Stomach (tissue), 9 donors: ENCODE results near the gene EREG. TPM values are rescaled to one million over a fixed set of nuclear protein-coding genes. Genes with fewer than 3 reads are reported as not detected.

ENCODE experiments used
- DNase-seq, 2 donors: peaks; one replicate each; pipeline versions ENCODE4 v3.0.0 to v3.0.0-alpha.2; 2013 to 2019
- H3K27ac ChIP-seq, 5 donors: fragments of 200-600 bp in 4 of 5; sonication (generic) in 4 of 5; one replicate each; pipeline ENCODE4 v1.5.1; 2013 to 2019; ENCODE audit warnings: mild to moderate bottlenecking in 1 of 5, moderate library complexity in 1 of 5
- H3K27me3 ChIP-seq, 3 donors: fragments of 200-600 bp; sonication (generic); one replicate each; pipeline ENCODE4 v1.5.1; 2017 to 2019; ENCODE audit warnings: mixed run types in 1 of 3
- H3K36me3 ChIP-seq, 4 donors: fragments of 200-600 bp; sonication (generic); 1 replicate in 3 of 4; 2 replicates in 1 of 4; pipeline ENCODE4 v1.5.1; 2016 to 2019
- H3K4me1 ChIP-seq, 4 donors: fragments of 200-600 bp; sonication (generic); one replicate each; pipeline ENCODE4 v1.5.1; 2016 to 2019
- H3K4me3 ChIP-seq, 4 donors: fragments of 200-600 bp; sonication (generic) in 3 of 4; one replicate each; pipeline ENCODE4 v1.5.1; 2016 to 2019; ENCODE audit warnings: mild to moderate bottlenecking in 1 of 4
- H3K9me3 ChIP-seq, 4 donors: fragments of 200-600 bp; sonication (generic); one replicate each; pipeline ENCODE4 v1.5.1; 2016 to 2019
- EP300 ChIP-seq: sonication (generic); formaldehyde crosslinking; IDR thresholded peaks from one replicate; pipeline ENCODE4 v1.6.1; 2017; ENCODE audit warnings: antibody characterized with exemption
- POLR2A ChIP-seq, 4 donors: fragments of 450-650 bp; IDR thresholded peaks; one replicate each; pipeline ENCODE4 v1.6.1; 2016; ENCODE audit warnings: antibody characterized with exemption in 4 of 4, control low read depth in 2 of 4, mild to moderate bottlenecking in 1 of 4, moderate library complexity in 1 of 4
- POLR2AphosphoS5 ChIP-seq, 3 donors: sonication (generic); formaldehyde crosslinking; IDR thresholded peaks; one replicate each; pipeline ENCODE4 v1.6.1; 2016; ENCODE audit warnings: antibody characterized with exemption in 3 of 3
- whole genome bisulfite sequencing, 5 donors: extraction: QIAGEN DNeasy Blood & Tissue Kit in 3 of 5; methylation state at CpG; one replicate each; pipeline versions ENCODE4 v1.1.5 to v1.1.7; 2013 to 2018; 5-methylcytosine and 5-hydroxymethylcytosine counted together
- intact Hi-C: fragments of 100-400 bp; cut with DNase I; formaldehyde crosslinking; loops from one replicate; pipeline ENCODE4 v1.15.1; 2023; ENCODE audit warnings: low total_unique reads
- polyA plus RNA-seq, 3 donors: library from polyadenylated mRNA; stranded (reverse); fragments of 200-250 nt; gene quantifications; one replicate each; pipeline ENCODE4 v1.2.3, GENCODE V29; 2013
- total RNA-seq, 5 donors: library from RNA; depleted of rRNA; stranded (reverse); fragments of >200 nt; gene quantifications; one replicate each; pipeline versions ENCODE4 v1.1.0 to v1.2.3, GENCODE V29; 2014 to 2016
- TF ChIP-seq, protein P1 (sequence below), 7 experiments: fragments of 450-650 bp in 4 of 7; fragments of 200-600 bp in 3 of 7; sonication (generic) in 3 of 7; IDR thresholded peaks; one replicate each; pipeline ENCODE4 v1.5.1; 2016 to 2019; ENCODE audit warnings: antibody characterized with exemption in 7 of 7, control low read depth in 2 of 7, mild to moderate bottlenecking in 1 of 7
- donor health status: healthy with polysubstance abuse.
- donor health status: Bipolar disorder and iron deficiency.
- donor health status: healthy.

Gene EREG
- total and polyA plus RNA-seq, 8 donors, result 0.62 to 1.8 (median 0.73) TPM; not detected in 5

GRCh38 chr4:74361671-74362070 lies 3.3 kb upstream of the EREG start:
- Histone ChIP-seq H3K27ac (no peak overlapping the region), H3K9me3 (no peaks in the 10 kb centered on the region), H3K4me3 (no peak overlapping the region), H3K36me3 (no peaks in the 10 kb centered on the region), H3K27me3 (peaks cover 0 to 23% (median 16%) of the 10 kb centered on the region in 3 donors), H3K4me1 (peaks cover 13 to 22% (median 17%) of the 10 kb centered on the region in 4 donors)
- no peak for DNase-seq
- intact Hi-C loops, result no loop called here
- WGBS, 5 donors, result 67 to 80% (median 70%) methylated on average over 4 of the region's 4 CpGs
- no peak for TF ChIP-seq POLR2AphosphoS5 (IDR thresholded peaks at IDR 0.05)
- TF ChIP-seq, protein P1, sequence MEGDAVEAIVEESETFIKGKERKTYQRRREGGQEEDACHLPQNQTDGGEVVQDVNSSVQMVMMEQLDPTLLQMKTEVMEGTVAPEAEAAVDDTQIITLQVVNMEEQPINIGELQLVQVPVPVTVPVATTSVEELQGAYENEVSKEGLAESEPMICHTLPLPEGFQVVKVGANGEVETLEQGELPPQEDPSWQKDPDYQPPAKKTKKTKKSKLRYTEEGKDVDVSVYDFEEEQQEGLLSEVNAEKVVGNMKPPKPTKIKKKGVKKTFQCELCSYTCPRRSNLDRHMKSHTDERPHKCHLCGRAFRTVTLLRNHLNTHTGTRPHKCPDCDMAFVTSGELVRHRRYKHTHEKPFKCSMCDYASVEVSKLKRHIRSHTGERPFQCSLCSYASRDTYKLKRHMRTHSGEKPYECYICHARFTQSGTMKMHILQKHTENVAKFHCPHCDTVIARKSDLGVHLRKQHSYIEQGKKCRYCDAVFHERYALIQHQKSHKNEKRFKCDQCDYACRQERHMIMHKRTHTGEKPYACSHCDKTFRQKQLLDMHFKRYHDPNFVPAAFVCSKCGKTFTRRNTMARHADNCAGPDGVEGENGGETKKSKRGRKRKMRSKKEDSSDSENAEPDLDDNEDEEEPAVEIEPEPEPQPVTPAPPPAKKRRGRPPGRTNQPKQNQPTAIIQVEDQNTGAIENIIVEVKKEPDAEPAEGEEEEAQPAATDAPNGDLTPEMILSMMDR (IDR thresholded peaks at IDR 0.05), result no peak
- no peak for TF ChIP-seq EP300
- no peak for TF ChIP-seq POLR2A (IDR thresholded peaks at IDR 0.05)

DNA sequence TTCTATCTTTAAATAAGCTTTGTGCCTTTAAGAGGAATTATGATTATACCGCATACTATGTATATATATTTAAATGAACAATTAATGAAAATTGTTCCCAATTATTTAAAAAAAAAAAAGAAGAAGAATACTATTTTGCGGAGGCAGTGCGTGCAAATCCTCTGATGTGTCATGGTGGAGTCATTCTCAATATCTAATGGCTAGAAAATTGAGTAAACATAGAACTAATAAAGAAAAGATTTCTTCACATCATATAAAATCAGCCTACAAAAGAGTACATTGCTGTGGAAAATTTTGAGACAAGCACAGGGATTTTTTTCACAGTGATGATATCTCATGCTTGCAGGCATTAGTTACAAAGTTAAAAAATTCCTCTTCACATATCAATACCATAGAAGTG lies 2.6 kb upstream of the EREG start:
- intact Hi-C loops, result no loop called here
- H3K9me3 ChIP-seq, result no peaks in the 10 kb centered on the region
- H3K27me3 ChIP-seq, result peaks cover 0 to 23% (median 16%) of the 10 kb centered on the region in 3 donors
- 89 to 99% (median 94%) methylated on average over 3 of the region's 3 CpGs for WGBS, 5 donors
- H3K4me1 ChIP-seq, result peaks cover 13 to 24% (median 17%) of the 10 kb centered on the region in 4 donors
- no peak overlapping the region for H3K27ac ChIP-seq
- TF ChIP-seq POLR2AphosphoS5 (IDR thresholded peaks at IDR 0.05), result no peak
- TF ChIP-seq EP300, result no peak
- TF ChIP-seq, protein P1 (IDR thresholded peaks at IDR 0.05), result no peak
- no peak for TF ChIP-seq POLR2A (IDR thresholded peaks at IDR 0.05)
- H3K36me3 ChIP-seq, result no peaks in the 10 kb centered on the region
- H3K4me3 ChIP-seq, result no peak overlapping the region
- DNase-seq, result no peak

- TF ChIP-seq POLR2AphosphoS5 (IDR thresholded peaks at IDR 0.05), result no peak
- TF ChIP-seq EP300, result no peak
- no peak for TF ChIP-seq POLR2A (IDR thresholded peaks at IDR 0.05)
- TF ChIP-seq, protein P1 (IDR thresholded peaks at IDR 0.05), result no peak
- no peak for DNase-seq
- H3K4me3 ChIP-seq, result no peak overlapping the region
- 49 to 63% (median 56%) methylated on average over 8 of the region's 8 CpGs for WGBS, 5 donors
- peaks cover 0 to 23% (median 16%) of the 10 kb centered on the region in 3 donors for H3K27me3 ChIP-seq
- H3K4me1 ChIP-seq, result peaks cover 13 to 24% (median 17%) of the 10 kb centered on the region in 4 donors
- intact Hi-C loops, result no loop called here
- H3K27ac ChIP-seq, result no peak overlapping the region
- no peaks in the 10 kb centered on the region for H3K9me3 ChIP-seq
- no peaks in the 10 kb centered on the region for H3K36me3 ChIP-seq
These were observed 691 bp upstream of the EREG start for GRCh38 chr4:74364256-74364651.

DNA sequence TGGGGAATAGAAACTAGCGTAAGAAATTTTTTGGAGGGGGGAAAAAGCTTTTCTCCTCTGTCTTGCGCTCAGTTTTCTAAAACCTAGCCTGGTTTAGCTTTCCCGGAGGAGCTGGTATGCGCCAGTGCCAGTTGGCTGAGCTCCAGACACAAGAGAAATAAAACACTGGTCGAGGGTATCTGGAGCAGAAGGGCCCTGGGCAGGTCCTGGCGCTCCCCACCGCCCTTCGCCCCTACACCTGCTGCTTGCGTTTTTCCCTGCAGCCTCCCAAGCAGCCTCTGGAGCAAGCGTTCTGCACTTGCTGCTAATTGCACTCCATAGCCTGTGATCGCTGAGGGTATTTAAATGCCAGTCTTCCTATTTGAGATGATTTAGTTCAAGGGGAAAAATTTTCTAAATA lies 816 bp downstream of the EREG start:
- peak; percentile 45 to 59 for DNase-seq
- H3K4me1 ChIP-seq, result peaks cover 13 to 24% (median 17%) of the 10 kb centered on the region in 4 donors
- peaks cover 0 to 23% (median 16%) of the 10 kb centered on the region in 3 donors for H3K27me3 ChIP-seq
- H3K27ac ChIP-seq, result no peak overlapping the region
- peak overlapping the region; percentile 28 to 53 (median 46) for H3K4me3 ChIP-seq
- no peak for TF ChIP-seq POLR2AphosphoS5 (IDR thresholded peaks at IDR 0.05)
- TF ChIP-seq EP300, result no peak
- TF ChIP-seq, protein P1 (IDR thresholded peaks at IDR 0.05), result no peak
- no peak for TF ChIP-seq POLR2A (IDR thresholded peaks at IDR 0.05)
- 13 to 25% (median 14%) methylated on average over 11 of the region's 11 CpGs for WGBS, 5 donors
- H3K36me3 ChIP-seq, result no peaks in the 10 kb centered on the region
- intact Hi-C loops, result no loop called here
- H3K9me3 ChIP-seq, result no peaks in the 10 kb centered on the region
